ENCODE results near the gene OR10G2. TPM values are rescaled to one million over a fixed set of nuclear protein-coding genes. Genes with fewer than 3 reads are reported as not detected.

The OR10G2 gene
- polyA plus RNA-seq, 1 experiment, result not detected

GRCh38 chr14:21653331-21653885 is 18.7 kb upstream of the OR10G2 start, which contains the start of gene OR4E2:
TSS of gene OR4E2 (plus strand) at chr14:21653835. CDS start at chr14:21665083, 11,248 bp downstream.
- Histone ChIP-seq H3K27ac (ENCODE audit: low read depth, low read length) (no peak within 1 kb of the TSS), H3K4me3 (ENCODE audit: low read depth, low read length) (no peak within 1 kb of the TSS), H3K9me3 (ENCODE audit: control insufficient read depth, insufficient read depth, low read length) (no peaks in the 10 kb centered on the region), H3K27me3 (ENCODE audit: control insufficient read depth, insufficient read depth, low read length) (no peaks in the 10 kb centered on the region)
- POLR2A ChIA-PET, result no interaction called here
- CTCF ChIA-PET, result no interaction called here
- TF ChIP-seq CTCF (IDR thresholded peaks at IDR 0.05; ENCODE audit: low read depth, low read length), result no peak
- no peak for DNase-seq (ENCODE audit: low read depth, low spot score)

- CTCF ChIA-PET, result no interaction called here
- POLR2A ChIA-PET, result no interaction called here
Measured at GRCh38 chr14:21652209-21652808, 17.6 kb upstream of the OR10G2 start.

GRCh38 chr14:21647380-21647779 is 12.6 kb upstream of the OR10G2 start:
- no peaks in the 10 kb centered on the region for H3K9me3 ChIP-seq (ENCODE audit: control insufficient read depth, insufficient read depth, low read length)
- ChIA-PET CTCF (interaction anchor here (0.6 to 0.7 kb wide), 2 partner anchors 16 to 1039 kb away, joined by 3 to 4 read pairs; no protein-coding TSS in a partner anchor), POLR2A (no interaction called here)
- H3K27ac ChIP-seq (ENCODE audit: low read depth, low read length), result no peak overlapping the region
- no peak for DNase-seq (ENCODE audit: low read depth, low spot score)
- H3K4me3 ChIP-seq (ENCODE audit: low read depth, low read length), result no peak overlapping the region
- TF ChIP-seq CTCF (IDR thresholded peaks at IDR 0.05; ENCODE audit: low read depth, low read length), result no peak
- H3K27me3 ChIP-seq (ENCODE audit: control insufficient read depth, insufficient read depth, low read length), result no peaks in the 10 kb centered on the region

More at GRCh38 chr14:21652209-21652808, 17.6 kb upstream of the OR10G2 start:
- Histone ChIP-seq H3K27ac (ENCODE audit: low read depth, low read length) (no peak overlapping the region), H3K4me3 (ENCODE audit: low read depth, low read length) (no peak overlapping the region), H3K9me3 (ENCODE audit: control insufficient read depth, insufficient read depth, low read length) (no peaks in the 10 kb centered on the region), H3K27me3 (ENCODE audit: control insufficient read depth, insufficient read depth, low read length) (no peaks in the 10 kb centered on the region)
- no peak for TF ChIP-seq CTCF (IDR thresholded peaks at IDR 0.05; ENCODE audit: low read depth, low read length)
- no peak for DNase-seq (ENCODE audit: low read depth, low spot score)

DNA sequence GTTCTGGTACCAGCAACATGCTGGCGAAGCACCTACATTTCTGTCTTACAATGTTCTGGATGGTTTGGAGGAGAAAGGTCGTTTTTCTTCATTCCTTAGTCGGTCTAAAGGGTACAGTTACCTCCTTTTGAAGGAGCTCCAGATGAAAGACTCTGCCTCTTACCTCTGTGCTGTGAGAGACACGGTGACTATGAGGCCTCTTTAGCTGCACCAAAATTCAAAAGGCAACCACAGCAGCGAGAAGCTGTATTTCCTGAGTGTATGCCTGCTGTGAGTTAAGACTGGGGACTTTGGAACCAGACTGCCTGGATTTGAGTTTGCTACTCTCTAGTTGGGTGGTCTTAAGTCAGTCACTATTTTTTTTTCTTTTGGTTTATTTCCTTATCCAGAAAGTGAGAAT is 8.7 kb upstream of the OR10G2 start:
- Histone ChIP-seq H3K4me3 (ENCODE audit: low read depth, low read length) (no peak overlapping the region), H3K9me3 (ENCODE audit: control insufficient read depth, insufficient read depth, low read length) (no peaks in the 10 kb centered on the region), H3K27me3 (ENCODE audit: control insufficient read depth, insufficient read depth, low read length) (no peaks in the 10 kb centered on the region), H3K27ac (ENCODE audit: low read depth, low read length) (no peak overlapping the region)
- ChIA-PET POLR2A (no interaction called here), CTCF (interaction anchor here (0.6 to 1.0 kb wide), 2 partner anchors 44 to 68 kb away, joined by 4 read pairs; no protein-coding TSS in a partner anchor)
- no peak for DNase-seq (ENCODE audit: low read depth, low spot score)
- no peak for TF ChIP-seq CTCF (IDR thresholded peaks at IDR 0.05; ENCODE audit: low read depth, low read length)

GRCh38 chr14:21642683-21643082 is 7.9 kb upstream of the OR10G2 start:
- TF ChIP-seq CTCF (IDR thresholded peaks at IDR 0.05; ENCODE audit: low read depth, low read length), result no peak
- no peaks in the 10 kb centered on the region for H3K27me3 ChIP-seq (ENCODE audit: control insufficient read depth, insufficient read depth, low read length)
- no peaks in the 10 kb centered on the region for H3K9me3 ChIP-seq (ENCODE audit: control insufficient read depth, insufficient read depth, low read length)
- no peak overlapping the region for H3K27ac ChIP-seq (ENCODE audit: low read depth, low read length)
- ChIA-PET CTCF (no interaction called here), POLR2A (no interaction called here)
- no peak overlapping the region for H3K4me3 ChIP-seq (ENCODE audit: low read depth, low read length)
- no peak for DNase-seq (ENCODE audit: low read depth, low spot score)
